Gastrocnemius medialis (tissue), 4 donors: ENCODE data around the gene ROR2.

Source experiments
- CTCF ChIP-seq, 5 experiments: fragments of 450-650 bp in 3 of 5; fragments of 200-600 bp in 2 of 5; sonication (generic) in 2 of 5; IDR thresholded peaks in 4 of 5; conservative IDR thresholded peaks in 1 of 5; 1 replicate in 4 of 5; 2 replicates in 1 of 5; pipeline ENCODE4 v1.5.1; 2016 to 2019; ENCODE audit warnings: antibody characterized with exemption in 5 of 5, mild to moderate bottlenecking in 3 of 5, moderate library complexity in 3 of 5
- POLR2A ChIP-seq, 2 donors: fragments of 450-650 bp; IDR thresholded peaks; one replicate each; pipeline ENCODE4 v1.6.1; 2017; ENCODE audit warnings: antibody characterized with exemption in 2 of 2, mild to moderate bottlenecking in 2 of 2, moderate library complexity in 2 of 2

DNA sequence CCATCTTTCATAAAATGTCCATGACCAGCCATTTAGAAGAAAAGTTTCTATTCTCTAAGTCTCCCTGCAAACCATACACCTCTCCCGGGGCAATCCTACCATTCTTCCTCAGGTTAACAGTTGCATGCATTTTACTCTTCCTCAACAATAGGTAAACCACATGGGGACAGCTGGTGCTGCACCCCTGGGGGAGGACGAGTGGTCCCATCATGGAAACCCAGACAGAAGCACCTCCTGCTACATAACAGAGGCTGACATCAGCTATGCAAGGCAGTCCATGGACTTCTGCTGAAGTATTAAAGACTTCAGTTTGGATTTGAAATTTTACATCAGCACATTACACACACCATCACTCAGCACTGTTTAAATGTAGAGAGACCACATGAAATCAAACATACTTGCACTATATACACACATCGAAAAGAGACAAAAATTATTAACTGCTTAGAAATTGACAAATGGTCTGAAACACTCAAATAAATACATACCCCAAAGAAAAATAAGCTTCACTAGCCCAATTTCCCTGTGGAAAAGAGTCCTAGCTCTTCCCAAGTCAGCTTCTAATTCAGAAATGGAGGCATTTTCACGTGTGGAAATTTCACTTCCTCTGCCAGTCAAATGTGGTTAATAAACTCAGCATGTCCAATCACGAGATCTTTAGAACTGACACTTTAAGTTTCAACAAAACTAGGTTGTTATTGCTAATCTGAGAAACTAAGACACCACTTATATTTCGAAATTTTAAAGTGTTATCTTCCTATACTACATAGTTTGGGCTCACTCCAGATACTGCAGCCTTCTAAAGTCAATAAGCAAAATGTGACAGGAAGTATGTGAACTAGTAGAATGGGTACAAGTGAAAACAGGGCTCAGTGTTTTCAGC is 173.4 kb downstream of the ROR2 start:
- TF ChIP-seq CTCF (IDR thresholded peaks at IDR 0.05 in 4 of 5, conservative IDR thresholded peaks at IDR 0.05 in 1 of 5) (no peak), POLR2A (IDR thresholded peaks at IDR 0.05) (no peak)
